GM18498 (cell line): ENCODE data around the gene NDUFS8.

Experiments
- ATAC-seq: cut with Tn5 transposase; IDR thresholded peaks from one replicate; pipeline ENCODE4 v1.9.1; 2021; ENCODE audit warnings: mild to moderate bottlenecking, moderate library complexity; ENCODE audit not compliant: unreplicated experiment

The NDUFS8 gene

GRCh38 chr11:68014947-68015447 lies 15.5 kb upstream of the NDUFS8 start:
- ATAC-seq: no peak

GRCh38 chr11:68015467-68015866 lies 15.0 kb upstream of the NDUFS8 start:
- ATAC-seq: no peak

- ATAC-seq: no peak
These were observed 14.1 kb upstream of the NDUFS8 start for GRCh38 chr11:68016161-68016903.

GRCh38 chr11:68016904-68017817 lies 13.3 kb upstream of the NDUFS8 start:
- ATAC-seq: no peak

GRCh38 chr11:68017980-68018729 lies 12.3 kb upstream of the NDUFS8 start:
- no peak for ATAC-seq

GRCh38 chr11:68018730-68019190 lies 11.7 kb upstream of the NDUFS8 start:
- no peak for ATAC-seq

GRCh38 chr11:68019486-68019885 lies 11.0 kb upstream of the NDUFS8 start:
- no peak for ATAC-seq

- ATAC-seq: no peak
These were observed 9.9 kb upstream of the NDUFS8 start for GRCh38 chr11:68020575-68020974.

- ATAC-seq: no peak
These were observed 9.2 kb upstream of the NDUFS8 start for GRCh38 chr11:68021167-68021787.

GRCh38 chr11:68022531-68022930 lies 8.0 kb upstream of the NDUFS8 start:
- ATAC-seq: no peak

GRCh38 chr11:68024508-68024907 lies 6.0 kb upstream of the NDUFS8 start:
- no peak for ATAC-seq

GRCh38 chr11:68025047-68025446 lies 5.4 kb upstream of the NDUFS8 start:
- no peak for ATAC-seq

- ATAC-seq: no peak
These were observed 3.9 kb upstream of the NDUFS8 start for GRCh38 chr11:68026391-68027105.

GRCh38 chr11:68027667-68028066 lies 2.8 kb upstream of the NDUFS8 start:
- ATAC-seq: no peak

- ATAC-seq: no peak
These were observed 1.5 kb upstream of the NDUFS8 start for GRCh38 chr11:68028802-68029545.

GRCh38 chr11:68031144-68031464 lies 623 bp downstream of the NDUFS8 start:
- no peak for ATAC-seq

GRCh38 chr11:68032003-68032402 lies 1.5 kb downstream of the NDUFS8 start:
- no peak for ATAC-seq

- ATAC-seq: no peak
These were observed 2.7 kb downstream of the NDUFS8 start for GRCh38 chr11:68032997-68033707.

GRCh38 chr11:68033708-68034045 lies 3.2 kb downstream of the NDUFS8 start:
- ATAC-seq: no peak
